Keratinocyte (primary cell): ENCODE measurements around the gene AHCYL2. TPM values are rescaled to one million over a fixed set of nuclear protein-coding genes. Genes with fewer than 3 reads are reported as not detected.

ENCODE experiments used
- DNase-seq: peaks from one replicate; pipeline ENCODE4 v3.0.0-alpha.2; 2011; ENCODE audit warnings: low read depth, missing footprints, low spot score
- FAIRE-seq: peaks from 2 replicates; lab custom pipeline; 2011; peaks lifted over from hg19 to GRCh38; lab: Jason Lieb, UNC
- H2AFZ ChIP-seq: 2 replicates; pipeline ENCODE4 v1.6.0; 2012; ENCODE audit warnings: low read length, control low read depth, inconsistent platforms; ENCODE audit not compliant: control insufficient read depth
- H3K27ac ChIP-seq: 2 replicates; pipeline ENCODE4 v1.5.1; 2011; ENCODE audit warnings: low read length; ENCODE audit not compliant: control insufficient read depth, insufficient read depth
- H3K27me3 ChIP-seq: 3 replicates; pipeline ENCODE4 v1.6.0; 2011; ENCODE audit warnings: low read length; ENCODE audit not compliant: control insufficient read depth, insufficient read depth; ENCODE audit errors: extremely low read depth
- H3K36me3 ChIP-seq, 2 experiments: 2 replicates in 1 of 2; 3 replicates in 1 of 2; pipeline ENCODE4 v1.5.1; 2011; ENCODE audit warnings: low read length in 2 of 2, mild to moderate bottlenecking in 1 of 2; ENCODE audit not compliant: control insufficient read depth in 2 of 2, insufficient read depth in 2 of 2; ENCODE audit errors: extremely low read depth in 1 of 2
- H3K4me1 ChIP-seq: 3 replicates; pipeline ENCODE4 v1.5.1; 2011; ENCODE audit warnings: low read length; ENCODE audit not compliant: control insufficient read depth, insufficient read depth; ENCODE audit errors: extremely low read depth
- H3K4me2 ChIP-seq: 3 replicates; pipeline ENCODE4 v1.6.0; 2011; ENCODE audit warnings: low read depth, low read length; ENCODE audit not compliant: control insufficient read depth, insufficient read depth; ENCODE audit errors: extremely low read depth
- H3K4me3 ChIP-seq, 3 experiments: fragments of 200-600 bp in 1 of 3; sonication (generic) in 1 of 3; 2 replicates in 2 of 3; 3 replicates in 1 of 3; pipeline ENCODE4 v1.5.1; 2011 to 2016; ENCODE audit warnings: low read length in 3 of 3, mild to moderate bottlenecking in 3 of 3, control low read depth in 2 of 3, inconsistent platforms in 1 of 3, low read depth in 1 of 3, mixed read lengths in 1 of 3, mixed run types in 1 of 3, moderate library complexity in 1 of 3; ENCODE audit not compliant: control insufficient read depth in 2 of 3, insufficient read depth in 2 of 3; ENCODE audit errors: extremely low read depth in 1 of 3
- H3K79me2 ChIP-seq: 2 replicates; pipeline ENCODE4 v1.6.0; 2012; ENCODE audit warnings: low read length; ENCODE audit not compliant: control insufficient read depth, insufficient read depth
- H3K9ac ChIP-seq: 3 replicates; pipeline ENCODE4 v1.6.0; 2011; ENCODE audit warnings: low read length; ENCODE audit not compliant: control insufficient read depth, insufficient read depth; ENCODE audit errors: extremely low read depth
- H3K9me1 ChIP-seq: 3 replicates; pipeline ENCODE4 v1.6.0; 2011; ENCODE audit warnings: low read length; ENCODE audit not compliant: control insufficient read depth, insufficient read depth; ENCODE audit errors: extremely low read depth
- H3K9me3 ChIP-seq: 2 replicates; pipeline ENCODE4 v1.5.1; 2012; ENCODE audit warnings: low read depth, low read length; ENCODE audit not compliant: control insufficient read depth
- H4K20me1 ChIP-seq: 3 replicates; pipeline ENCODE4 v1.6.0; 2011; ENCODE audit warnings: low read length; ENCODE audit not compliant: control insufficient read depth, insufficient read depth; ENCODE audit errors: extremely low read depth
- EZH2 ChIP-seq: IDR thresholded peaks from one replicate; pipeline ENCODE4 v1.6.1; 2012; ENCODE audit warnings: inconsistent platforms, mild to moderate bottlenecking, low read length, moderate library complexity
- dilution Hi-C: fragments of 300-500 bp; cut with MboI; formaldehyde crosslinking; loops from one replicate; pipeline ENCODE4 v1.7.0; 2020; ENCODE audit warnings: low sequenced_read_pairs; ENCODE audit not compliant: extremely low pct_ligation_motif_present
- polyA plus RNA-seq, 5 experiments: library from polyadenylated mRNA; depleted of rRNA in 3 of 5; stranded (reverse) in 3 of 5; stranded (forward) in 1 of 5; unstranded in 1 of 5; fragments of >200 nt; gene quantifications; 1 replicate in 1 of 5; 2 replicates in 3 of 5; 3 replicates in 1 of 5; pipeline versions ENCODE4 v1.2.1 to v1.2.3, GENCODE V29; 2011 to 2012; ENCODE audit warnings: missing spikeins in 2 of 5, low read depth in 1 of 5, low replicate concordance in 1 of 5
- TF ChIP-seq, protein P1 (sequence below), 3 experiments: IDR thresholded peaks in 1 of 3; conservative IDR thresholded peaks in 1 of 3; optimal IDR thresholded peaks in 1 of 3; 2 replicates in 2 of 3; 3 replicates in 1 of 3; pipeline versions ENCODE3 to v1.5.1; 2011; ENCODE audit warnings: low read length in 3 of 3, mild to moderate bottlenecking in 3 of 3, moderate library complexity in 2 of 3, control low read depth in 1 of 3, inconsistent platforms in 1 of 3; ENCODE audit not compliant: insufficient read depth in 2 of 3; ENCODE audit errors: extremely low read depth in 1 of 3

The AHCYL2 gene
- polyA plus RNA-seq, 1 donor (not counting 4 experiments of a cell fraction or from before 2014, with no cell fraction given) = 32.8 TPM

DNA sequence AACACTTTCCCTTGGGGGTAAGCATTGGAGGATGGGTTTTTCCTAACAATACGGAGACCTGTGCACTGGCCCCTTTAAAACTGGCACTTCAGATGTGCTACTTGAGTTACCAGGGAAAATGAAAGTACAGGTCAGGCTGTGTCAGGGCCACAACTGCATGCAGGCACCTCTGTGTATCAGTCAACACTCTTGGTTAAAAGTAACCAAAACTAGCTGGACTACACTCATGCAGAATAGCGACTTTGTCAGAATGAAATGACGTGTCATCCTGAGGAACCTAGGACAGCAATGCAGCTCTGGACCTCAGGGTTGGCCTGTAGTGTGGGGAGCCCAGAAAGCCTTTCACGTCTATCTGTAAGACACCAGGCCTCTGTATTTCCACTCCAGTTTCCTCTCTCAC lies 243.7 kb downstream of the AHCYL2 start:
- H3K9ac ChIP-seq = no peak overlapping the region
- H3K4me2 ChIP-seq = no peak overlapping the region
- H3K27ac ChIP-seq = no peak overlapping the region
- H3K79me2 ChIP-seq = no peaks in the 10 kb centered on the region
- H2AFZ ChIP-seq = no peak overlapping the region
- no peaks in the 10 kb centered on the region for H3K27me3 ChIP-seq
- H3K9me1 ChIP-seq = no peaks in the 10 kb centered on the region
- peaks cover 14% of the 10 kb centered on the region in 2 experiments for H3K36me3 ChIP-seq
- dilution Hi-C loops = no loop called here
- no peak for TF ChIP-seq EZH2
- TF ChIP-seq, protein P1, sequence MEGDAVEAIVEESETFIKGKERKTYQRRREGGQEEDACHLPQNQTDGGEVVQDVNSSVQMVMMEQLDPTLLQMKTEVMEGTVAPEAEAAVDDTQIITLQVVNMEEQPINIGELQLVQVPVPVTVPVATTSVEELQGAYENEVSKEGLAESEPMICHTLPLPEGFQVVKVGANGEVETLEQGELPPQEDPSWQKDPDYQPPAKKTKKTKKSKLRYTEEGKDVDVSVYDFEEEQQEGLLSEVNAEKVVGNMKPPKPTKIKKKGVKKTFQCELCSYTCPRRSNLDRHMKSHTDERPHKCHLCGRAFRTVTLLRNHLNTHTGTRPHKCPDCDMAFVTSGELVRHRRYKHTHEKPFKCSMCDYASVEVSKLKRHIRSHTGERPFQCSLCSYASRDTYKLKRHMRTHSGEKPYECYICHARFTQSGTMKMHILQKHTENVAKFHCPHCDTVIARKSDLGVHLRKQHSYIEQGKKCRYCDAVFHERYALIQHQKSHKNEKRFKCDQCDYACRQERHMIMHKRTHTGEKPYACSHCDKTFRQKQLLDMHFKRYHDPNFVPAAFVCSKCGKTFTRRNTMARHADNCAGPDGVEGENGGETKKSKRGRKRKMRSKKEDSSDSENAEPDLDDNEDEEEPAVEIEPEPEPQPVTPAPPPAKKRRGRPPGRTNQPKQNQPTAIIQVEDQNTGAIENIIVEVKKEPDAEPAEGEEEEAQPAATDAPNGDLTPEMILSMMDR (optimal IDR thresholded peaks at IDR 0.05 in 1 of 3, IDR thresholded peaks at IDR 0.05 in 1 of 3, conservative IDR thresholded peaks at IDR 0.05 in 1 of 3; ENCODE audit: extremely low read depth in 1 of 3, insufficient read depth in 2 of 3, low read length in 3 of 3) = no peak
- H3K4me3 ChIP-seq = no peak overlapping the region
- DNase-seq (no peak), FAIRE-seq (no peak)
- H4K20me1 ChIP-seq = no peaks in the 10 kb centered on the region
- no peaks in the 10 kb centered on the region for H3K9me3 ChIP-seq
- H3K4me1 ChIP-seq = peaks cover 10% of the 10 kb centered on the region

DNA sequence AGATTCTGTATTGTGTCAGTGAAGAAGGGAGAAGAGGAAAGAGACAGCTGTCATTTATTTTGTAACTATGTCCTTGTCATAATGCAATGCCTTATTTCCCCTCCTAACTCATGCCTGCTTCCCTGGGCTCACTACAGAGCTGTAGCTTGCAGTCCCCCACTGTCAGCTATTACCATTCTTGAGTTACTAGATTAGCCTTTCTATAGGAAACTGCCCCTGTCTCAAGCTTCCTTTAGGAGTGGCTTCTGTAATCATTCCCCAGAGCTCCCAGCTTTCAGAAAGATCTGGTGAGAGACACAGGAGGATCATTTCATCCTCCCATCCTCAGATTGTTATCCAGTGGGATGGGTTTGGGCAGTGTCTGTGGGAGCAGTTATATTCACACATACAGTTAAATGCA lies 245.1 kb downstream of the AHCYL2 start:
- FAIRE-seq = no peak

More for the DNA sequence above, 245.1 kb downstream of the AHCYL2 start:
- Histone ChIP-seq H3K27me3 (no peaks in the 10 kb centered on the region), H3K4me2 (no peak overlapping the region), H3K9ac (no peak overlapping the region), H3K36me3 (peaks cover 4 to 8% of the 10 kb centered on the region in 2 experiments), H3K4me1 (peaks cover 10% of the 10 kb centered on the region), H3K9me1 (no peaks in the 10 kb centered on the region), H3K79me2 (no peaks in the 10 kb centered on the region), H4K20me1 (no peaks in the 10 kb centered on the region), H2AFZ (no peak overlapping the region), H3K27ac (no peak overlapping the region), H3K4me3 (no peak overlapping the region), H3K9me3 (no peaks in the 10 kb centered on the region)
- no peak for DNase-seq
- TF ChIP-seq EZH2 = no peak
- TF ChIP-seq, protein P1 (optimal IDR thresholded peaks at IDR 0.05 in 1 of 3, IDR thresholded peaks at IDR 0.05 in 1 of 3, conservative IDR thresholded peaks at IDR 0.05 in 1 of 3; ENCODE audit: extremely low read depth in 1 of 3, insufficient read depth in 2 of 3, low read length in 3 of 3) = no peak
- dilution Hi-C loops = no loop called here
